Body of pancreas (tissue), 4 donors: ENCODE measurements around the gene RAD21L1.

ENCODE experiments used
- CTCF ChIP-seq, 7 experiments: fragments of 450-650 bp in 4 of 7; fragments of 200-600 bp in 3 of 7; sonication (generic) in 3 of 7; IDR thresholded peaks; one replicate each; pipeline ENCODE4 v1.5.1; 2016 to 2019; ENCODE audit warnings: antibody characterized with exemption in 7 of 7
- POLR2A ChIP-seq, 3 donors: fragments of 450-650 bp; IDR thresholded peaks; one replicate each; pipeline ENCODE4 v1.6.1; 2016; ENCODE audit warnings: antibody characterized with exemption in 3 of 3, mild to moderate bottlenecking in 2 of 3

GRCh38 chr20:1184638-1185315, 41.1 kb upstream of the RAD21L1 start, which contains the start of gene TMEM74B:
- TF ChIP-seq CTCF (IDR thresholded peaks at IDR 0.05) (no peak), POLR2A (IDR thresholded peaks at IDR 0.05) (no peak)
